Measurements from ENCODE around the gene SGSM2. TPM values are rescaled to one million over a fixed set of nuclear protein-coding genes. Genes with fewer than 3 reads are reported as not detected.

SGSM2 gene
- total RNA-seq, 1 experiment from 2014 or later, result 49.0 TPM

- intact Hi-C loops (cut with micrococcal nuclease; ENCODE audit: unreplicated experiment) (no loop called here), in situ Hi-C loops (cut with HindIII; ENCODE audit: low pct_unique_long_range_greater_than_20kb, low sequenced_read_pairs) (no loop called here)
- ChIA-PET CTCF (no interaction called here), POLR2A (no interaction called here)
- H3K27me3 ChIP-seq (ENCODE audit: control insufficient read depth, insufficient read depth, low read length), result no peaks in the 10 kb centered on the region
- H3K9me3 ChIP-seq (ENCODE audit: control insufficient read depth, insufficient read depth, low read depth, low read length), result no peaks in the 10 kb centered on the region
- no peak for ATAC-seq
- TF ChIP-seq TCF7L2 (IDR thresholded peaks at IDR 0.05; ENCODE audit: low read depth, low read length) (no peak), REST (IDR thresholded peaks at IDR 0.05; ENCODE audit: insufficient read depth in 1 of 2, low read depth in 2 of 2, low read length in 1 of 2) (no peak), SIN3A (IDR thresholded peaks at IDR 0.05; ENCODE audit: borderline replicate concordance, insufficient read depth, low read depth, low read length) (no peak)
- H3K36me3 ChIP-seq (ENCODE audit: control insufficient read depth, insufficient read depth, low read length), result no peaks in the 10 kb centered on the region
- H3K27ac ChIP-seq (ENCODE audit: low read length), result no peak overlapping the region
- H3K4me1 ChIP-seq (ENCODE audit: control insufficient read depth, insufficient read depth, low read length), result peaks cover 21% of the 10 kb centered on the region
- DNase-seq (ENCODE audit: low read depth, low spot score), result no peak
- no TSS peak for BruUV-seq (replicated peaks)
- no peak overlapping the region for H3K4me3 ChIP-seq (ENCODE audit: low read depth in 2 of 2, low read length in 2 of 2)
Observed at GRCh38 chr17:2387086-2388019, 50.1 kb downstream of the SGSM2 start.

DNA sequence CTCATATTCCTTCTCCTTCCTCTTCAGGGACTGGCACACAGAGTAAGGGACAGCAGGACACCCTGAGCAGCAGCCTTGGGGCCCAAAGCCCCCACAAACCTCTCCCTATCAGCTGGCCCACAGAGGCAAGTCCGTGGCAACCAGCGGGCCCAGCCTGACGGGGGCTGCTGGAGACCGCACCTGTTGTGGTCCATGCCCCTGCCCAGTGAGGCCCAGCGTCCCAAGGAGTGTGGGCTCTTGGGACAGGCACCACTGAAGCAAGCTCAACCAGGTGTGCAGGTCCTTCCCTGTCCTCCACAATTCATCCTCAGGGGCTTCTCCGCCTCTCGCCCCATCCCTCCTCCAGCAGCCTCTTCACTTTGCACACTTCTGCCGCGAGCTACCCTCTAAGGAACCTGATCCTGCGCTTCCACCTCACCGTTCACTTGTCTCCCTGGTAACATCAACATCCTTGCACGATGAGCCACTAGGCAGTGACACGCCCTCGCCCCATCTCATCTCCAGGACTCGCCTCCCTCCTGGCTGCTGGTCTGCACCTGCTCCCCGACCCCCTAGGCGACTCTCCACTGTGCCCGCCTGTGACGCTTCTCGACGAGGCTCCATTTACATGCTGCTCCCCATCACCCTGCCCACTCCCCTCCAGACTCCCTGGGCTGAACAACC is 50.9 kb downstream of the SGSM2 start:
- Histone ChIP-seq H3K27ac (ENCODE audit: low read length) (no peak overlapping the region), H3K4me3 (ENCODE audit: low read depth in 2 of 2, low read length in 2 of 2) (no peak overlapping the region), H3K9me3 (ENCODE audit: control insufficient read depth, insufficient read depth, low read depth, low read length) (no peaks in the 10 kb centered on the region), H3K4me1 (ENCODE audit: control insufficient read depth, insufficient read depth, low read length) (peaks cover 21% of the 10 kb centered on the region), H3K36me3 (ENCODE audit: control insufficient read depth, insufficient read depth, low read length) (no peaks in the 10 kb centered on the region), H3K27me3 (ENCODE audit: control insufficient read depth, insufficient read depth, low read length) (no peaks in the 10 kb centered on the region)
- TF ChIP-seq REST (IDR thresholded peaks at IDR 0.05; ENCODE audit: insufficient read depth in 1 of 2, low read depth in 2 of 2, low read length in 1 of 2) (no peak), POLR2AphosphoS5 (IDR thresholded peaks at IDR 0.05; ENCODE audit: low read depth, low read length) (no peak), TCF7L2 (IDR thresholded peaks at IDR 0.05; ENCODE audit: low read depth, low read length) (no peak), SIN3A (IDR thresholded peaks at IDR 0.05; ENCODE audit: borderline replicate concordance, insufficient read depth, low read depth, low read length) (no peak)
- TF ChIP-seq, protein P1, sequence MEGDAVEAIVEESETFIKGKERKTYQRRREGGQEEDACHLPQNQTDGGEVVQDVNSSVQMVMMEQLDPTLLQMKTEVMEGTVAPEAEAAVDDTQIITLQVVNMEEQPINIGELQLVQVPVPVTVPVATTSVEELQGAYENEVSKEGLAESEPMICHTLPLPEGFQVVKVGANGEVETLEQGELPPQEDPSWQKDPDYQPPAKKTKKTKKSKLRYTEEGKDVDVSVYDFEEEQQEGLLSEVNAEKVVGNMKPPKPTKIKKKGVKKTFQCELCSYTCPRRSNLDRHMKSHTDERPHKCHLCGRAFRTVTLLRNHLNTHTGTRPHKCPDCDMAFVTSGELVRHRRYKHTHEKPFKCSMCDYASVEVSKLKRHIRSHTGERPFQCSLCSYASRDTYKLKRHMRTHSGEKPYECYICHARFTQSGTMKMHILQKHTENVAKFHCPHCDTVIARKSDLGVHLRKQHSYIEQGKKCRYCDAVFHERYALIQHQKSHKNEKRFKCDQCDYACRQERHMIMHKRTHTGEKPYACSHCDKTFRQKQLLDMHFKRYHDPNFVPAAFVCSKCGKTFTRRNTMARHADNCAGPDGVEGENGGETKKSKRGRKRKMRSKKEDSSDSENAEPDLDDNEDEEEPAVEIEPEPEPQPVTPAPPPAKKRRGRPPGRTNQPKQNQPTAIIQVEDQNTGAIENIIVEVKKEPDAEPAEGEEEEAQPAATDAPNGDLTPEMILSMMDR (IDR thresholded peaks at IDR 0.05), result no peak
- no peak for ATAC-seq
- no peak for DNase-seq (ENCODE audit: low read depth, low spot score)
- in situ Hi-C loops (cut with HindIII; ENCODE audit: low pct_unique_long_range_greater_than_20kb, low sequenced_read_pairs) (no loop called here), intact Hi-C loops (cut with micrococcal nuclease; ENCODE audit: unreplicated experiment) (no loop called here)
- no TSS peak for BruUV-seq (replicated peaks)
- ChIA-PET CTCF (no interaction called here), POLR2A (interaction anchor here (0.6 kb wide), 1 partner anchor 122 kb away, joined by 3 read pairs; no protein-coding TSS in a partner anchor)
